Activated B cell treated with CpG ODN at 0.5 μM for 24 hours (primary cell): ENCODE data around the gene USP1. TPM values are rescaled to one million over a fixed set of nuclear protein-coding genes. Genes with fewer than 3 reads are reported as not detected.

ENCODE experiments used
- ATAC-seq: fragments of 200-7000 bp; cut with Tn5 transposase; one replicate; pipeline ENCODE4 v1.10.0; 2021; ENCODE audit warnings: low read depth, mild to moderate bottlenecking, moderate library complexity
- CTCF ChIA-PET: fragments of 350-600 bp; sonication (Branson Sonifier 250); formaldehyde crosslinking; loops from one replicate; lab custom pipeline; 2021; ENCODE audit warnings: antibody characterized with exemption; lab: Charles Lee
- POLR2A ChIA-PET: fragments of 350-600 bp; sonication (Branson Sonifier 250); formaldehyde crosslinking; loops from one replicate; lab custom pipeline; 2021; ENCODE audit warnings: antibody characterized with exemption; lab: Charles Lee
- DNase-seq: peaks from one replicate; pipeline ENCODE4 v3.0.0; 2022
- H3K27ac Mint-ChIP-seq: one replicate; pipeline ENCODE4 v1.8.0; 2020; ENCODE audit warnings: mixed read lengths
- H3K27me3 Mint-ChIP-seq: one replicate; pipeline ENCODE4 v1.8.0; 2021; ENCODE audit warnings: mixed read lengths
- H3K36me3 Mint-ChIP-seq: one replicate; pipeline ENCODE4 v1.8.0; 2021; ENCODE audit warnings: low read depth, mixed read lengths
- H3K4me1 Mint-ChIP-seq: one replicate; pipeline ENCODE4 v1.8.0; 2021; ENCODE audit warnings: mixed read lengths
- H3K4me3 Mint-ChIP-seq: one replicate; pipeline ENCODE4 v1.8.0; 2020; ENCODE audit warnings: mild to moderate bottlenecking, mixed read lengths
- H3K9me3 Mint-ChIP-seq: one replicate; pipeline ENCODE4 v1.8.0; 2020; ENCODE audit warnings: mixed read lengths
- CTCF ChIP-seq: fragments of 200-600 bp; IDR thresholded peaks from one replicate; pipeline ENCODE4 v1.8.0; 2022; ENCODE audit warnings: antibody characterized with exemption, mild to moderate bottlenecking
- intact Hi-C: fragments of 100-400 bp; cut with micrococcal nuclease; formaldehyde crosslinking; loops from one replicate; pipeline ENCODE4 v1.15.1; 2024
- total RNA-seq: library from RNA; stranded (reverse); gene quantifications from 2 replicates; pipeline ENCODE4 v1.2.3, GENCODE V29; 2022

Gene USP1
- total RNA-seq, 1 donor from 2014 or later, result 33.3 TPM

DNA sequence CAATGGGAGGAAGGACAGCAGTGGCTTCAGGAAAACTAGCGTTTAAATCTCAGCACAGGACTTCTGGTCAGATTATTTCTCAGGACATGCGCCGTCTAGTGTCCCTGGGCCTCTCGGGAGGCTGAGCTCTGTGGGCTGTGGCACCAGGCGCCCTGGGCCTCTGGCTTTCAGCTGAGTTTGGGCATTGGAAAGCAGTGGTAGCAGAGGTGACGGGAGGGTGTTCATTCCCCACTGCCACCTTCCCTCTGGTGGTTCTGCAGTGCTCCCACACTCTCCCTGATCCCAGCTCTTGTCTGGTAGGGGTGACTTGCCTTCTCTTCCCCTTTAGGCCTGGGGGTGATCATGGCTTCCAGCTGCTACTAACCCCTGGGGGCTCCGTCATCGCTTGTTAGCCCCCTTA, 42.2 kb upstream of the USP1 start:
- no peaks in the 10 kb centered on the region for H3K36me3 Mint-ChIP-seq
- DNase-seq, result no peak
- ATAC-seq, result no peak
- no peak overlapping the region for H3K27ac Mint-ChIP-seq
- H3K9me3 Mint-ChIP-seq, result no peaks in the 10 kb centered on the region
- CTCF ChIA-PET, result interaction anchor here (1.3 kb wide), 1 partner anchor 219 kb away, joined by 3 read pairs; no protein-coding TSS in a partner anchor
- POLR2A ChIA-PET, result no interaction called here
- intact Hi-C loops, result no loop called here
- H3K4me1 Mint-ChIP-seq, result no peaks in the 10 kb centered on the region
- H3K4me3 Mint-ChIP-seq, result no peak overlapping the region
- H3K27me3 Mint-ChIP-seq, result peaks cover 8% of the 10 kb centered on the region
- no peak for TF ChIP-seq CTCF

GRCh38 chr1:62395291-62395690, 41.6 kb upstream of the USP1 start:
- Mint-ChIP-seq H3K9me3 (no peaks in the 10 kb centered on the region), H3K4me3 (no peak overlapping the region), H3K27ac (no peak overlapping the region), H3K27me3 (peaks cover 6% of the 10 kb centered on the region), H3K4me1 (no peaks in the 10 kb centered on the region), H3K36me3 (no peaks in the 10 kb centered on the region)
- ATAC-seq, result no peak
- TF ChIP-seq CTCF, result no peak
- intact Hi-C loops, result no loop called here
- DNase-seq, result no peak
- ChIA-PET POLR2A (no interaction called here), CTCF (no interaction called here)

DNA sequence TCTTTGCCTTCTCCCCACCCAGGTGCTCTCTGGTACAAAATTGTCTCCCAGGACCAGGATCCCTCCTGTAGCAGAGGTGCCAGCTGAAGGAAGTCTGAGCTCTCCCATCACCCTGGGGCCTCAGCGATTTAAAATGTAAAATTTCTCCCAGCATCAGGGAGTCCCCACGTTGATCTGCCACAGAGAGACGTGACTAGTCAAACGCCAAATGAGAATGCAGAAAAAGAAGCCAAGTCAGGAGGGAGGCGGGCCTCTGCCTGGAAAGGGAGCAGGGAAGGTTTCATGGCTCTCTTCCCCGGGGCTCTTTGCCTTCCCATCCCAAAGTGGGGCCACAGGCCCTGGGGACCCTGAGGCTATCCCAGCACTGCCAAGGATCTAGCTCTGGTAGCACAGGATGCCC, 40.0 kb upstream of the USP1 start:
- DNase-seq (no peak), ATAC-seq (no peak)
- Mint-ChIP-seq H3K9me3 (no peaks in the 10 kb centered on the region), H3K4me3 (no peak overlapping the region), H3K36me3 (no peaks in the 10 kb centered on the region), H3K27me3 (peaks cover 6% of the 10 kb centered on the region), H3K27ac (no peak overlapping the region), H3K4me1 (no peaks in the 10 kb centered on the region)
- CTCF ChIA-PET, result no interaction called here
- intact Hi-C loops, result no loop called here
- TF ChIP-seq CTCF, result no peak
- POLR2A ChIA-PET, result no interaction called here

GRCh38 chr1:62397301-62397700, 39.5 kb upstream of the USP1 start:
- H3K9me3 Mint-ChIP-seq, result no peaks in the 10 kb centered on the region
- ChIA-PET POLR2A (no interaction called here), CTCF (no interaction called here)
- H3K27me3 Mint-ChIP-seq, result peaks cover 6% of the 10 kb centered on the region
- intact Hi-C loops, result no loop called here
- no peak for ATAC-seq
- no peak for DNase-seq
- H3K36me3 Mint-ChIP-seq, result no peaks in the 10 kb centered on the region
- no peak for TF ChIP-seq CTCF
- H3K4me3 Mint-ChIP-seq, result no peak overlapping the region
- no peaks in the 10 kb centered on the region for H3K4me1 Mint-ChIP-seq
- H3K27ac Mint-ChIP-seq, result no peak overlapping the region

DNA sequence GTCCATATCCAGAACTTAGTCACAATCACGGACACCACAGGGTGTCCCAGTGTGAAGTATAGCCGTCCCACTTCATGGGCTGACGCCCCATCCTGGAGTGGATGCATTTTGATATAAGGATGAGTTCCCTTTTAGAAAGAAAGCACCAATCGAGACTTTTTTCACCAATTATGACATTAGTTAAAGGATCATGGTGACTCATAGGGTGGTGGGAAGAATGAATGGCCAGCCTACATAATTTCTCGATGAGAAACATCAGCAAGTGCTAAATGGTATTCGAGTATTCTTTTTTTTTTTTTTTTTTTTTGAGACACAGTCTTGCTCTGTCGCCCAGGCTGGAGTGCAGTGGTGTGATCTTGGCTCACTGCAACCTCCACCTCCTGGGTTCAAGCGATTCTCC, 38.5 kb upstream of the USP1 start:
- no peak for TF ChIP-seq CTCF
- Mint-ChIP-seq H3K27me3 (peaks cover 6% of the 10 kb centered on the region), H3K4me3 (no peak overlapping the region), H3K36me3 (no peaks in the 10 kb centered on the region), H3K4me1 (no peaks in the 10 kb centered on the region), H3K27ac (no peak overlapping the region), H3K9me3 (no peaks in the 10 kb centered on the region)
- intact Hi-C loops, result no loop called here
- ChIA-PET CTCF (no interaction called here), POLR2A (no interaction called here)
- DNase-seq (no peak), ATAC-seq (no peak)
